Smooth muscle cell (in vitro differentiated cells): ENCODE results near the gene UPK3A. TPM values are rescaled to one million over a fixed set of nuclear protein-coding genes. Genes with fewer than 3 reads are reported as not detected.

Experiments
- DNase-seq: peaks from one replicate; lab custom pipeline; 2025; ENCODE audit not compliant: unreplicated experiment; lab: John Stamatoyannopoulos, UW
- H2AFZ ChIP-seq: fragments of 200-600 bp; sonication (generic); 2 replicates; pipeline ENCODE4 v1.6.0; 2016; ENCODE audit warnings: antibody characterized with exemption, low read depth, mild to moderate bottlenecking
- H3F3A ChIP-seq: fragments of 200-600 bp; sonication (generic); 2 replicates; pipeline ENCODE4 v1.6.0; 2017; ENCODE audit warnings: antibody characterized with exemption, low read depth
- H3K27ac ChIP-seq: fragments of 200-600 bp; sonication (generic); 2 replicates; pipeline ENCODE4 v1.5.1; 2016; ENCODE audit warnings: low read depth, mild to moderate bottlenecking
- H3K27me3 ChIP-seq: fragments of 200-600 bp; sonication (generic); 2 replicates; pipeline ENCODE4 v1.6.1; 2016; ENCODE audit warnings: low read depth, mild to moderate bottlenecking
- H3K36me3 ChIP-seq: fragments of 200-600 bp; sonication (generic); 2 replicates; pipeline ENCODE4 v1.5.1; 2016; ENCODE audit warnings: low read depth
- H3K4me1 ChIP-seq: fragments of 200-600 bp; sonication (generic); 2 replicates; pipeline ENCODE4 v1.5.1; 2016; ENCODE audit warnings: low read depth
- H3K4me2 ChIP-seq: fragments of 200-600 bp; sonication (generic); 2 replicates; pipeline ENCODE4 v1.6.0; 2016; ENCODE audit warnings: mild to moderate bottlenecking
- H3K4me3 ChIP-seq: fragments of 200-600 bp; sonication (generic); 2 replicates; pipeline ENCODE4 v1.5.1; 2016; ENCODE audit warnings: mild to moderate bottlenecking
- H3K79me2 ChIP-seq: fragments of 200-600 bp; sonication (generic); 2 replicates; pipeline ENCODE4 v1.6.0; 2016; ENCODE audit warnings: low read depth, mild to moderate bottlenecking
- H3K9ac ChIP-seq: fragments of 200-600 bp; sonication (generic); 2 replicates; pipeline ENCODE4 v1.6.0; 2016; ENCODE audit warnings: low read depth
- H3K9me3 ChIP-seq: fragments of 200-600 bp; sonication (generic); replicated peaks from 2 replicates; pipeline ENCODE4 v1.5.1; 2016; ENCODE audit warnings: low read depth
- H4K20me1 ChIP-seq: fragments of 200-600 bp; sonication (generic); 2 replicates; pipeline ENCODE4 v1.6.0; 2016; ENCODE audit warnings: low read depth
- CTCF ChIP-seq: fragments of 200-600 bp; sonication (generic); IDR thresholded peaks from 2 replicates; pipeline ENCODE4 v1.5.1; 2017; ENCODE audit warnings: borderline replicate concordance, mild to moderate bottlenecking, antibody characterized with exemption; ENCODE audit not compliant: insufficient read depth, poor library complexity, severe bottlenecking
- WGBS: methylation state at CpG from one replicate; pipeline ENCODE4 v1.1.7; 2016; ENCODE audit warnings: low lambda C conversion rate; 5-methylcytosine and 5-hydroxymethylcytosine counted together
- polyA plus RNA-seq: library from polyadenylated mRNA; unstranded; fragments of >200 nt; fragmentation: Nextera tagmentation; extraction: Ambion mirVana; gene quantifications from 2 replicates; pipeline ENCODE4 v1.2.1, GENCODE V29; 2016
- total RNA-seq: library from RNA; depleted of rRNA; stranded (reverse); fragments of >200 nt; gene quantifications from 2 replicates; pipeline ENCODE4 v1.2.3, GENCODE V29; 2014

UPK3A gene
- total and polyA plus RNA-seq, 2 experiments from 2014 or later: not detected

- H3K9ac ChIP-seq: no peak overlapping the region
- no peaks in the 10 kb centered on the region for H3K27me3 ChIP-seq
- no peak overlapping the region for H3K27ac ChIP-seq
- H3K79me2 ChIP-seq: peaks cover 11% of the 10 kb centered on the region
- H3K36me3 ChIP-seq: peaks cover under 1% of the 10 kb centered on the region
- no peak for DNase-seq
- no peaks in the 10 kb centered on the region for H3K9me3 ChIP-seq
- no peak overlapping the region for H2AFZ ChIP-seq
- H3K4me1 ChIP-seq: no peaks in the 10 kb centered on the region
- 88% methylated on average over 8 of the region's 8 CpGs for WGBS
- no peaks in the 10 kb centered on the region for H4K20me1 ChIP-seq
- no peaks in the 10 kb centered on the region for H3F3A ChIP-seq
- no peak overlapping the region for H3K4me2 ChIP-seq
- H3K4me3 ChIP-seq: no peak overlapping the region
- TF ChIP-seq CTCF: no peak
Observed at GRCh38 chr22:45328822-45329529, 44.2 kb downstream of the UPK3A start.

- H3K27ac ChIP-seq: no peak overlapping the region
- DNase-seq: no peak
- H3K27me3 ChIP-seq: no peaks in the 10 kb centered on the region
- peaks cover 8% of the 10 kb centered on the region for H3K79me2 ChIP-seq
- H3F3A ChIP-seq: no peaks in the 10 kb centered on the region
- TF ChIP-seq CTCF: no peak
- no peak overlapping the region for H3K9ac ChIP-seq
- no peak overlapping the region for H3K4me3 ChIP-seq
- 92% methylated on average over 11 of the region's 12 CpGs for WGBS
- no peaks in the 10 kb centered on the region for H3K4me1 ChIP-seq
- no peak overlapping the region for H3K4me2 ChIP-seq
- no peaks in the 10 kb centered on the region for H3K9me3 ChIP-seq
- H4K20me1 ChIP-seq: no peaks in the 10 kb centered on the region
- H2AFZ ChIP-seq: no peak overlapping the region
- peaks cover 4% of the 10 kb centered on the region for H3K36me3 ChIP-seq
Observed at GRCh38 chr22:45329530-45329936, 44.8 kb downstream of the UPK3A start.

GRCh38 chr22:45330548-45330947 lies 45.8 kb downstream of the UPK3A start:
- Histone ChIP-seq H3K27me3 (no peaks in the 10 kb centered on the region), H3K4me1 (no peaks in the 10 kb centered on the region), H3K4me2 (no peak overlapping the region), H4K20me1 (no peaks in the 10 kb centered on the region), H3K9ac (no peak overlapping the region), H3F3A (no peaks in the 10 kb centered on the region), H3K9me3 (no peaks in the 10 kb centered on the region), H3K4me3 (no peak overlapping the region), H3K79me2 (no peaks in the 10 kb centered on the region), H2AFZ (no peak overlapping the region), H3K36me3 (peaks cover 4% of the 10 kb centered on the region), H3K27ac (no peak overlapping the region)
- 97% methylated on average over 19 of the region's 19 CpGs for WGBS
- TF ChIP-seq CTCF: no peak
- DNase-seq: no peak

- Histone ChIP-seq H4K20me1 (no peaks in the 10 kb centered on the region), H3K27me3 (no peaks in the 10 kb centered on the region), H3K4me3 (no peak overlapping the region), H3K9ac (no peak overlapping the region), H3K79me2 (no peaks in the 10 kb centered on the region), H3K9me3 (no peaks in the 10 kb centered on the region), H3K36me3 (peaks cover 4% of the 10 kb centered on the region), H3K4me2 (no peak overlapping the region), H2AFZ (no peak overlapping the region), H3K4me1 (no peaks in the 10 kb centered on the region), H3F3A (no peaks in the 10 kb centered on the region), H3K27ac (no peak overlapping the region)
- no peak for TF ChIP-seq CTCF
- DNase-seq: no peak
- WGBS: 100% methylated on average over 9 of the region's 9 CpGs
Observed at GRCh38 chr22:45331486-45331885, 46.7 kb downstream of the UPK3A start.
